GF-D8 (cell line): Measurements from ENCODE around the gene PPP1R3A.
"Not testable (repeated sequence)": the region's sequence is repeated elsewhere in the genome, so short reads cannot be mapped to it uniquely, and the experiment has no call there.

Source experiments
- DNase-seq: peaks from one replicate; lab custom pipeline; 2025; lab: John Stamatoyannopoulos, UW

Gene PPP1R3A

GRCh38 chr7:113918946-113919345, at the start of gene PPP1R3A:
TSS of gene PPP1R3A (minus strand) at chr7:113919009. CDS start at chr7:113918996, 13 bp downstream.
- no peak for DNase-seq

GRCh38 chr7:113963356-113963755, 44.5 kb upstream of the PPP1R3A start:
- no peak for DNase-seq

- DNase-seq: no peak
These were observed 41.1 kb upstream of the PPP1R3A start for GRCh38 chr7:113959910-113960309.

GRCh38 chr7:113955157-113955556, 36.3 kb upstream of the PPP1R3A start:
- no peak for DNase-seq

- DNase-seq: no peak
These were observed 34.7 kb upstream of the PPP1R3A start for GRCh38 chr7:113953553-113953952.

- DNase-seq: no peak
These were observed 26.5 kb upstream of the PPP1R3A start for GRCh38 chr7:113945018-113945938.

GRCh38 chr7:113936982-113937381, 18.2 kb upstream of the PPP1R3A start:
- DNase-seq: no peak

- no peak for DNase-seq
These were observed 17.7 kb upstream of the PPP1R3A start for GRCh38 chr7:113936535-113936934.

GRCh38 chr7:113929389-113929788, 10.6 kb upstream of the PPP1R3A start:
- not testable (repeated sequence) for DNase-seq

GRCh38 chr7:113928112-113928511, 9.3 kb upstream of the PPP1R3A start:
- no peak for DNase-seq

- no peak for DNase-seq
These were observed 3.2 kb upstream of the PPP1R3A start for GRCh38 chr7:113922049-113922448.

- no peak for DNase-seq
These were observed 2.6 kb upstream of the PPP1R3A start for GRCh38 chr7:113921363-113921762.

GRCh38 chr7:113917840-113918239, 969 bp downstream of the PPP1R3A start:
- no peak for DNase-seq

GRCh38 chr7:113915956-113916355, 2.9 kb downstream of the PPP1R3A start:
- DNase-seq: no peak

- no peak for DNase-seq
These were observed 5.9 kb downstream of the PPP1R3A start for GRCh38 chr7:113912876-113913275.

GRCh38 chr7:113907617-113908016, 11.2 kb downstream of the PPP1R3A start:
- no peak for DNase-seq

- no peak for DNase-seq
These were observed 14.3 kb downstream of the PPP1R3A start for GRCh38 chr7:113904521-113904920.

- DNase-seq: no peak
These were observed 26.0 kb downstream of the PPP1R3A start for GRCh38 chr7:113892818-113893217.

GRCh38 chr7:113891828-113892227, 27.0 kb downstream of the PPP1R3A start:
- no peak for DNase-seq

GRCh38 chr7:113891031-113891350, 27.8 kb downstream of the PPP1R3A start:
- DNase-seq: no peak

GRCh38 chr7:113890331-113891030, 28.3 kb downstream of the PPP1R3A start:
- DNase-seq: no peak

GRCh38 chr7:113883096-113883495, 35.7 kb downstream of the PPP1R3A start:
- no peak for DNase-seq

- no peak for DNase-seq
These were observed 38.2 kb downstream of the PPP1R3A start for GRCh38 chr7:113880559-113880958.
